HUES64 (cell line): ENCODE data around the gene NTRK3.

ENCODE experiments used
- H3K27ac ChIP-seq: 2 replicates; pipeline ENCODE4 v1.7.0; 2013; ENCODE audit warnings: low read depth, low read length, inconsistent platforms
- H3K27me3 ChIP-seq: 2 replicates; pipeline ENCODE4 v1.6.1; 2013; ENCODE audit warnings: mild to moderate bottlenecking, low read length; ENCODE audit not compliant: insufficient read depth
- H3K36me3 ChIP-seq: 2 replicates; pipeline ENCODE4 v1.6.1; 2013; ENCODE audit warnings: mild to moderate bottlenecking, low read length; ENCODE audit not compliant: insufficient read depth
- H3K4me1 ChIP-seq: 2 replicates; pipeline ENCODE4 v1.6.1; 2013; ENCODE audit warnings: mild to moderate bottlenecking, low read length, moderate library complexity; ENCODE audit not compliant: insufficient read depth
- H3K4me3 ChIP-seq: 2 replicates; pipeline ENCODE4 v1.5.1; 2013; ENCODE audit warnings: mild to moderate bottlenecking, low read length, moderate library complexity
- H3K9ac ChIP-seq: 2 replicates; pipeline ENCODE4 v1.6.1; 2013; ENCODE audit warnings: mild to moderate bottlenecking, low read depth, low read length
- H3K9me3 ChIP-seq: 2 replicates; pipeline ENCODE4 v1.6.1; 2013; ENCODE audit warnings: low read depth, low read length; ENCODE audit not compliant: insufficient read depth
- WGBS: fragments of 150-250, 120-280 bp; methylation state at CpG from one replicate; pipeline ENCODE4 v1.1.7; 2013; ENCODE audit warnings: missing lambda C conversion rate; 5-methylcytosine and 5-hydroxymethylcytosine counted together

NTRK3 gene

GRCh38 chr15:88028024-88028423 lies 228.5 kb downstream of the NTRK3 start:
- no peak overlapping the region for H3K9ac ChIP-seq

GRCh38 chr15:88023914-88024313 lies 232.6 kb downstream of the NTRK3 start:
- Histone ChIP-seq H3K27me3 (no peaks in the 10 kb centered on the region), H3K9me3 (no peaks in the 10 kb centered on the region), H3K27ac (no peak overlapping the region), H3K4me1 (no peaks in the 10 kb centered on the region; the same call in 1 of the 2 replicates), H3K36me3 (no peaks in the 10 kb centered on the region), H3K4me3 (no peak overlapping the region), H3K9ac (no peak overlapping the region)
- 98% methylated on average over 5 of the region's 5 CpGs for WGBS

More at GRCh38 chr15:88028024-88028423, 228.5 kb downstream of the NTRK3 start:
- Histone ChIP-seq H3K27me3 (no peaks in the 10 kb centered on the region), H3K4me3 (no peak overlapping the region), H3K36me3 (no peaks in the 10 kb centered on the region), H3K4me1 (no peaks in the 10 kb centered on the region), H3K27ac (no peak overlapping the region), H3K9me3 (no peaks in the 10 kb centered on the region)
- 83% methylated on average over 3 of the region's 3 CpGs for WGBS

- Histone ChIP-seq H3K27ac (no peak overlapping the region), H3K9ac (no peak overlapping the region), H3K9me3 (no peaks in the 10 kb centered on the region), H3K4me1 (no peaks in the 10 kb centered on the region; the same call in 1 of the 2 replicates), H3K36me3 (no peaks in the 10 kb centered on the region), H3K4me3 (no peak overlapping the region), H3K27me3 (no peaks in the 10 kb centered on the region)
- WGBS = 96% methylated on average over 2 of the region's 2 CpGs
These were observed 233.8 kb downstream of the NTRK3 start for GRCh38 chr15:88022716-88023115.

GRCh38 chr15:88021601-88022000 lies 234.9 kb downstream of the NTRK3 start:
- H3K4me3 ChIP-seq = no peak overlapping the region
- no peak overlapping the region for H3K27ac ChIP-seq
- H3K27me3 ChIP-seq = no peaks in the 10 kb centered on the region
- H3K36me3 ChIP-seq = no peaks in the 10 kb centered on the region
- WGBS = 95% methylated on average over 3 of the region's 4 CpGs
- H3K9ac ChIP-seq = no peak overlapping the region
- H3K4me1 ChIP-seq = peaks cover 6% of the 10 kb centered on the region; the same call in 1 of the 2 replicates
- no peaks in the 10 kb centered on the region for H3K9me3 ChIP-seq

- Histone ChIP-seq H3K27me3 (no peaks in the 10 kb centered on the region), H3K36me3 (no peaks in the 10 kb centered on the region), H3K9ac (no peak overlapping the region), H3K4me3 (no peak overlapping the region), H3K4me1 (peaks cover 14% of the 10 kb centered on the region), H3K27ac (no peak overlapping the region), H3K9me3 (no peaks in the 10 kb centered on the region)
- 93% methylated on average over 3 of the region's 3 CpGs for WGBS
These were observed 235.7 kb downstream of the NTRK3 start for GRCh38 chr15:88020806-88021205.

GRCh38 chr15:88019656-88020055 lies 236.9 kb downstream of the NTRK3 start:
- Histone ChIP-seq H3K27me3 (no peaks in the 10 kb centered on the region), H3K9me3 (no peaks in the 10 kb centered on the region), H3K4me1 (peaks cover 23% of the 10 kb centered on the region), H3K9ac (no peak overlapping the region), H3K4me3 (no peak overlapping the region), H3K36me3 (no peaks in the 10 kb centered on the region), H3K27ac (no peak overlapping the region)
- 88% methylated on average over 2 of the region's 2 CpGs for WGBS

GRCh38 chr15:88018869-88019641 lies 237.5 kb downstream of the NTRK3 start:
- Histone ChIP-seq H3K36me3 (no peaks in the 10 kb centered on the region), H3K27me3 (no peaks in the 10 kb centered on the region), H3K4me1 (peaks cover 23% of the 10 kb centered on the region), H3K9me3 (no peaks in the 10 kb centered on the region), H3K9ac (no peak overlapping the region), H3K4me3 (no peak overlapping the region), H3K27ac (no peak overlapping the region)
- no CpG with 5 or more reads among the region's 1 CpG for WGBS

GRCh38 chr15:88017753-88018152 lies 238.8 kb downstream of the NTRK3 start:
- WGBS = 96% methylated on average over 4 of the region's 4 CpGs
- Histone ChIP-seq H3K9ac (no peak overlapping the region), H3K9me3 (no peaks in the 10 kb centered on the region), H3K27me3 (no peaks in the 10 kb centered on the region), H3K4me3 (no peak overlapping the region), H3K4me1 (peaks cover 23% of the 10 kb centered on the region), H3K27ac (no peak overlapping the region), H3K36me3 (no peaks in the 10 kb centered on the region)

- no peaks in the 10 kb centered on the region for H3K9me3 ChIP-seq
- no peak overlapping the region for H3K4me3 ChIP-seq
- peaks cover 23% of the 10 kb centered on the region for H3K4me1 ChIP-seq
- no peaks in the 10 kb centered on the region for H3K27me3 ChIP-seq
- no peak overlapping the region for H3K27ac ChIP-seq
- H3K9ac ChIP-seq = no peak overlapping the region
- no peaks in the 10 kb centered on the region for H3K36me3 ChIP-seq
- 43% methylated on average over 1 of the region's 3 CpGs for WGBS
These were observed 240.1 kb downstream of the NTRK3 start for GRCh38 chr15:88016406-88016805.

GRCh38 chr15:88015228-88015860 lies 241.2 kb downstream of the NTRK3 start:
- Histone ChIP-seq H3K4me1 (peaks cover 23% of the 10 kb centered on the region), H3K36me3 (no peaks in the 10 kb centered on the region), H3K9ac (no peak overlapping the region), H3K27ac (no peak overlapping the region), H3K27me3 (no peaks in the 10 kb centered on the region), H3K9me3 (no peaks in the 10 kb centered on the region), H3K4me3 (no peak overlapping the region)
- 81% methylated on average over 9 of the region's 9 CpGs for WGBS

GRCh38 chr15:88014454-88015160 lies 241.9 kb downstream of the NTRK3 start:
- H3K9me3 ChIP-seq = no peaks in the 10 kb centered on the region
- no peaks in the 10 kb centered on the region for H3K27me3 ChIP-seq
- no peaks in the 10 kb centered on the region for H3K36me3 ChIP-seq
- no peak overlapping the region for H3K27ac ChIP-seq
- 91% methylated on average over 8 of the region's 9 CpGs for WGBS
- peaks cover 23% of the 10 kb centered on the region for H3K4me1 ChIP-seq
- no peak overlapping the region for H3K9ac ChIP-seq
- H3K4me3 ChIP-seq = no peak overlapping the region
